ENCODE data around the gene MPP3. TPM values are rescaled to one million over a fixed set of nuclear protein-coding genes. Genes with fewer than 3 reads are reported as not detected.

MPP3 gene
- total RNA-seq, 1 experiment from 2014 or later, result 6.9 TPM

GRCh38 chr17:43814714-43815113, 18.2 kb downstream of the MPP3 start:
- Histone ChIP-seq H4K5ac (ENCODE audit: insufficient read length, low read depth, low read length) (no peak overlapping the region), H4K8ac (replicated peaks; ENCODE audit: insufficient read length, low read depth, low read length) (no peak overlapping the region), H4K20me1 (ENCODE audit: control insufficient read depth, insufficient read depth, insufficient read length) (no peaks in the 10 kb centered on the region), H3T11ph (ENCODE audit: low read length) (no peak overlapping the region), H3K4me2 (ENCODE audit: insufficient read depth, insufficient read length, low read length) (no peak overlapping the region), H3K9me3 (ENCODE audit: control insufficient read depth, low read depth, low read length) (no peaks in the 10 kb centered on the region), H2BK120ac (ENCODE audit: low read depth, low read length, poor library complexity, severe bottlenecking) (no peak overlapping the region), H3K23ac (ENCODE audit: insufficient read length, low read depth, low read length) (no peak overlapping the region), H3K79me2 (ENCODE audit: insufficient read depth, low read length) (no peaks in the 10 kb centered on the region), H2BK20ac (ENCODE audit: low read depth, low read length, poor library complexity, severe bottlenecking) (no peak overlapping the region), H2BK5ac (ENCODE audit: insufficient read length, low read length) (no peak overlapping the region), H3K27me3 (ENCODE audit: insufficient read depth, low read length) (no peaks in the 10 kb centered on the region), H3K4ac (ENCODE audit: low read depth, low read length) (no peak overlapping the region), H3K27ac (ENCODE audit: insufficient read length, low read depth, low read length) (no peak overlapping the region), H3K56ac (ENCODE audit: insufficient read length, low read depth, low read length) (no peak overlapping the region), H3K4me1 (ENCODE audit: insufficient read depth, low read length) (no peaks in the 10 kb centered on the region), H3K9ac (ENCODE audit: extremely low read depth, insufficient read length, low read length) (no peak overlapping the region), H3K14ac (ENCODE audit: insufficient read depth, low read length) (no peak overlapping the region), H2BK12ac (ENCODE audit: insufficient read length, low read depth, low read length) (no peak overlapping the region), H2AFZ (ENCODE audit: low read length) (no peak overlapping the region), H3K79me1 (ENCODE audit: insufficient read depth, low read depth, low read length, poor library complexity, severe bottlenecking) (no peaks in the 10 kb centered on the region), H2AK5ac (ENCODE audit: insufficient read length, low read length) (no peak overlapping the region), H4K91ac (ENCODE audit: insufficient read length, low read depth, low read length) (no peak overlapping the region), H2BK15ac (ENCODE audit: low read depth, low read length) (no peak overlapping the region), H3K23me2 (ENCODE audit: insufficient read length, low read depth, low read length, poor library complexity, severe bottlenecking) (no peaks in the 10 kb centered on the region), H3K18ac (ENCODE audit: insufficient read length, low read depth, low read length) (no peak overlapping the region)
- no peak for DNase-seq
- Mint-ChIP-seq H3K36me3 (ENCODE audit: insufficient read depth in 1 of 3, low read depth in 3 of 3) (peaks cover 0 to 3% (median 0%) of the 10 kb centered on the region in 3 experiments; a peak in 5 of 7 replicates), H3K4me1 (peaks cover 15 to 16% of the 10 kb centered on the region in 2 experiments), H3K27me3 (ENCODE audit: low read depth) (no peaks in the 10 kb centered on the region), H3K9me3 (no peaks in the 10 kb centered on the region), H3K4me3 (no peak overlapping the region), H3K27ac (no peak overlapping the region; a peak in 1 of 7 replicates)
- TF ChIP-seq, protein P1, sequence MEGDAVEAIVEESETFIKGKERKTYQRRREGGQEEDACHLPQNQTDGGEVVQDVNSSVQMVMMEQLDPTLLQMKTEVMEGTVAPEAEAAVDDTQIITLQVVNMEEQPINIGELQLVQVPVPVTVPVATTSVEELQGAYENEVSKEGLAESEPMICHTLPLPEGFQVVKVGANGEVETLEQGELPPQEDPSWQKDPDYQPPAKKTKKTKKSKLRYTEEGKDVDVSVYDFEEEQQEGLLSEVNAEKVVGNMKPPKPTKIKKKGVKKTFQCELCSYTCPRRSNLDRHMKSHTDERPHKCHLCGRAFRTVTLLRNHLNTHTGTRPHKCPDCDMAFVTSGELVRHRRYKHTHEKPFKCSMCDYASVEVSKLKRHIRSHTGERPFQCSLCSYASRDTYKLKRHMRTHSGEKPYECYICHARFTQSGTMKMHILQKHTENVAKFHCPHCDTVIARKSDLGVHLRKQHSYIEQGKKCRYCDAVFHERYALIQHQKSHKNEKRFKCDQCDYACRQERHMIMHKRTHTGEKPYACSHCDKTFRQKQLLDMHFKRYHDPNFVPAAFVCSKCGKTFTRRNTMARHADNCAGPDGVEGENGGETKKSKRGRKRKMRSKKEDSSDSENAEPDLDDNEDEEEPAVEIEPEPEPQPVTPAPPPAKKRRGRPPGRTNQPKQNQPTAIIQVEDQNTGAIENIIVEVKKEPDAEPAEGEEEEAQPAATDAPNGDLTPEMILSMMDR (conservative IDR thresholded peaks at IDR 0.05), result no peak
- no CpG with 5 or more reads among the region's 1 CpG for WGBS (ENCODE audit: extremely low coverage, insufficient read length, low lambda C conversion rate)

All from H9 (cell line).